GM12878 (cell line): ENCODE results near the gene ELMO3. TPM values are rescaled to one million over a fixed set of nuclear protein-coding genes. Genes with fewer than 3 reads are reported as not detected.

ENCODE experiments used
- ASH2L ChIP-seq: fragments of 300-600, 200-600 bp; sonication (generic); IDR thresholded peaks from 2 replicates; pipeline ENCODE4 v1.6.1; 2017; ENCODE audit warnings: low read depth, mild to moderate bottlenecking, borderline replicate concordance
- ATF7 ChIP-seq: fragments of 450-650 bp; IDR thresholded peaks from 2 replicates; pipeline ENCODE4 v1.6.1; 2016; ENCODE audit warnings: low read depth, mild to moderate bottlenecking
- DPF2 ChIP-seq: fragments of 450-650 bp; IDR thresholded peaks from 2 replicates; pipeline ENCODE4 v1.6.1; 2017; ENCODE audit warnings: mild to moderate bottlenecking
- E2F4 ChIP-seq: IDR thresholded peaks from 2 replicates; pipeline ENCODE4 v1.6.1; 2012; ENCODE audit warnings: low read depth, low read length, improper control_type of control experiment
- IRF5 ChIP-seq: fragments of 450-650 bp; IDR thresholded peaks from 2 replicates; pipeline ENCODE4 v1.6.1; 2017; ENCODE audit warnings: borderline replicate concordance
- KDM1A ChIP-seq: fragments of 200-600 bp; sonication (generic); IDR thresholded peaks from 2 replicates; pipeline ENCODE4 v1.6.1; 2016; ENCODE audit warnings: borderline replicate concordance
- MAX ChIP-seq: IDR thresholded peaks from 2 replicates; pipeline ENCODE4 v1.6.1; 2012; ENCODE audit warnings: low read depth, low read length, improper control_type of control experiment
- MYB ChIP-seq: fragments of 150-350 bp; IDR thresholded peaks from 2 replicates; pipeline ENCODE4 v1.6.1; 2014; ENCODE audit warnings: mild to moderate bottlenecking, low read depth, low read length, borderline replicate concordance
- NR2C2 ChIP-seq: IDR thresholded peaks from 2 replicates; pipeline ENCODE4 v1.6.1; 2011; ENCODE audit warnings: borderline replicate concordance, low read depth; ENCODE audit not compliant: control insufficient read depth, insufficient read length
- NR2F1 ChIP-seq: fragments of 450-650 bp; conservative IDR thresholded peaks from 2 replicates; pipeline ENCODE4 v1.6.1; 2017; ENCODE audit warnings: mild to moderate bottlenecking
- PAX8 ChIP-seq: fragments of 450-650 bp; IDR thresholded peaks from 2 replicates; pipeline ENCODE4 v1.6.1; 2017; ENCODE audit warnings: mild to moderate bottlenecking, moderate library complexity
- PBX3 ChIP-seq: IDR thresholded peaks from 2 replicates; pipeline ENCODE4 v1.6.1; 2011; ENCODE audit warnings: mild to moderate bottlenecking, low read depth, low read length, moderate library complexity; ENCODE audit not compliant: insufficient replicate concordance
- POLR2A ChIP-seq: IDR thresholded peaks from 2 replicates; pipeline ENCODE4 v1.6.1; 2011; ENCODE audit warnings: low read depth, mild to moderate bottlenecking, low read length
- RELA ChIP-seq: fragments of 450-650 bp; IDR thresholded peaks from 2 replicates; pipeline ENCODE4 v1.8.0; 2014; ENCODE audit warnings: borderline replicate concordance; ENCODE audit not compliant: partially characterized antibody
- SIX5 ChIP-seq: IDR thresholded peaks from 2 replicates; pipeline ENCODE4 v1.6.1; 2011; ENCODE audit warnings: mild to moderate bottlenecking, low read depth, low read length, moderate library complexity; ENCODE audit not compliant: severe bottlenecking
- SMC3 ChIP-seq: IDR thresholded peaks from 2 replicates; pipeline ENCODE4 v1.6.1; 2011; ENCODE audit warnings: low read length, improper control_type of control experiment, borderline replicate concordance
- SP1 ChIP-seq: IDR thresholded peaks from one replicate; pipeline ENCODE4 v1.6.1; 2011; ENCODE audit warnings: low read depth, low read length
- SUZ12 ChIP-seq: fragments of 200-600 bp; sonication (generic); IDR thresholded peaks from one replicate; pipeline ENCODE4 v1.6.1; 2018; ENCODE audit warnings: antibody characterized with exemption, mild to moderate bottlenecking; ENCODE audit not compliant: unreplicated experiment
- ZBED1 ChIP-seq: IDR thresholded peaks from 2 replicates; pipeline ENCODE4 v1.6.1; 2016; ENCODE audit warnings: borderline replicate concordance
- ZNF217 ChIP-seq: fragments of 450-650 bp; IDR thresholded peaks from 2 replicates; pipeline ENCODE4 v1.6.1; 2017; ENCODE audit warnings: antibody characterized with exemption, mild to moderate bottlenecking
- polyA plus RNA-seq, 11 experiments: library from polyadenylated mRNA; depleted of rRNA in 4 of 11; unstranded in 6 of 11; stranded (reverse) in 5 of 11; fragments of >200 nt; fragmentation: Nextera tagmentation in 4 of 11; fragmentation: Illumina TruSeq in 1 of 11; extraction: Ambion mirVana in 4 of 11; extraction: Trizol in 1 of 11; gene quantifications; 1 replicate in 1 of 11; 2 replicates in 10 of 11; pipeline versions ENCODE4 v1.2.1 to v1.2.3, GENCODE V29; 2011 to 2016; ENCODE audit warnings: inconsistent platforms in 2 of 11, missing spikeins in 2 of 11, low read depth in 1 of 11
- total RNA-seq, 4 experiments: library from RNA; depleted of rRNA in 3 of 4; stranded (reverse); fragments of >200 nt in 3 of 4; fragmentation: Illumina TruSeq in 1 of 4; extraction: Trizol in 1 of 4; gene quantifications; 2 replicates each; pipeline versions ENCODE4 v1.2.1 to v1.2.3, GENCODE V29; 2013 to 2021
- TF ChIP-seq, protein P1 (sequence below): fragments of 450-650 bp; conservative IDR thresholded peaks from 2 replicates; pipeline ENCODE4 v1.6.1; 2017; ENCODE audit warnings: mild to moderate bottlenecking, moderate library complexity
- TF ChIP-seq, protein P2 (sequence below), 3 experiments: IDR thresholded peaks in 2 of 3; conservative IDR thresholded peaks in 1 of 3; 2 replicates each; pipeline ENCODE4 v1.5.1; 2011; ENCODE audit warnings: low read depth in 3 of 3, low read length in 3 of 3, mild to moderate bottlenecking in 3 of 3, control low read depth in 2 of 3, moderate library complexity in 2 of 3, inconsistent platforms in 1 of 3, mixed read lengths in 1 of 3; ENCODE audit not compliant: control insufficient read depth in 2 of 3, insufficient read depth in 1 of 3; ENCODE audit errors: extremely low read depth in 1 of 3

The ELMO3 gene
- total and polyA plus RNA-seq, 10 of the 15 experiments (the other 5 are each of a cell fraction or from before 2014, with no cell fraction given): 0.05 to 4.7 (median 0.96) TPM; not detected in 1

DNA sequence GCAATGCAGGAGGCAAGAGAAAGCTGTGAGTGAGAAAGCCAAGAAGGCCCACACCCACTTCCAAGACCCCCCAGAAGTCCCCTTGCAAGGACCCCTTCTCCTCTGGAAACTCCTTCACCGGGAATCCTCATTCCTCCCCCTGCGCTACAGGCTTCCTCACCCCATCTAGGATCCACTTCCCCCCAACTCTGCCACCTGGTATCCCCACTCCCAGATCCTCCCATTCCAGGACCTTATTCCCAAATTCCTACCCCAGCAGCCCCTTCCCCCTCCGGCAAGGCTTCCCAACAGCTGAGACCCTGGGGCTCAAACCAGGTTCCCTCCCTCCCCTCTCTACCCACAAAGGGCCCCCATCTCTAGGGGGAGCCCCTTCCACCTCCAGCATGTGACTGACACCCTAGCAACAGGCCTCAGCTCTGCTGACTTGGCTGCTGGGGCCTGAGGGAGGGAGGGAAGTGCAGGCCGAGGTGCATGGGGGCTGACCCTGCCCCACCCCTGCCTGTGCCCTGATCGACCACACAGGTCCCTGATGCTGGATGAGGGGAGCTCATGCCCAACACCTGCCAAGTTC, 32.2 kb upstream of the ELMO3 start (continued):
- TF ChIP-seq, protein P1, sequence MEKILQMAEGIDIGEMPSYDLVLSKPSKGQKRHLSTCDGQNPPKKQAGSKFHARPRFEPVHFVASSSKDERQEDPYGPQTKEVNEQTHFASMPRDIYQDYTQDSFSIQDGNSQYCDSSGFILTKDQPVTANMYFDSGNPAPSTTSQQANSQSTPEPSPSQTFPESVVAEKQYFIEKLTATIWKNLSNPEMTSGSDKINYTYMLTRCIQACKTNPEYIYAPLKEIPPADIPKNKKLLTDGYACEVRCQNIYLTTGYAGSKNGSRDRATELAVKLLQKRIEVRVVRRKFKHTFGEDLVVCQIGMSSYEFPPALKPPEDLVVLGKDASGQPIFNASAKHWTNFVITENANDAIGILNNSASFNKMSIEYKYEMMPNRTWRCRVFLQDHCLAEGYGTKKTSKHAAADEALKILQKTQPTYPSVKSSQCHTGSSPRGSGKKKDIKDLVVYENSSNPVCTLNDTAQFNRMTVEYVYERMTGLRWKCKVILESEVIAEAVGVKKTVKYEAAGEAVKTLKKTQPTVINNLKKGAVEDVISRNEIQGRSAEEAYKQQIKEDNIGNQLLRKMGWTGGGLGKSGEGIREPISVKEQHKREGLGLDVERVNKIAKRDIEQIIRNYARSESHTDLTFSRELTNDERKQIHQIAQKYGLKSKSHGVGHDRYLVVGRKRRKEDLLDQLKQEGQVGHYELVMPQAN: no peak
- TF ChIP-seq IRF5 (no peak), ZNF217 (no peak), PBX3 (peak; percentile 69), NR2C2 (no peak), MYB (no peak), SMC3 (no peak), PAX8 (no peak), SIX5 (no peak), KDM1A (no peak), RELA (no peak), SUZ12 (no peak), ATF7 (no peak), DPF2 (0 out of 2 replicates have a peak, but pooled peaks have one; percentile 8), ASH2L (no peak), NR2F1 (peak; percentile 24; the same call in 1 of the 2 replicates), POLR2A (no peak), E2F4 (no peak), ZBED1 (no peak), SP1 (no peak), MAX (peak; percentile 72; the same call in 1 of the 2 replicates)
- TF ChIP-seq, protein P2, sequence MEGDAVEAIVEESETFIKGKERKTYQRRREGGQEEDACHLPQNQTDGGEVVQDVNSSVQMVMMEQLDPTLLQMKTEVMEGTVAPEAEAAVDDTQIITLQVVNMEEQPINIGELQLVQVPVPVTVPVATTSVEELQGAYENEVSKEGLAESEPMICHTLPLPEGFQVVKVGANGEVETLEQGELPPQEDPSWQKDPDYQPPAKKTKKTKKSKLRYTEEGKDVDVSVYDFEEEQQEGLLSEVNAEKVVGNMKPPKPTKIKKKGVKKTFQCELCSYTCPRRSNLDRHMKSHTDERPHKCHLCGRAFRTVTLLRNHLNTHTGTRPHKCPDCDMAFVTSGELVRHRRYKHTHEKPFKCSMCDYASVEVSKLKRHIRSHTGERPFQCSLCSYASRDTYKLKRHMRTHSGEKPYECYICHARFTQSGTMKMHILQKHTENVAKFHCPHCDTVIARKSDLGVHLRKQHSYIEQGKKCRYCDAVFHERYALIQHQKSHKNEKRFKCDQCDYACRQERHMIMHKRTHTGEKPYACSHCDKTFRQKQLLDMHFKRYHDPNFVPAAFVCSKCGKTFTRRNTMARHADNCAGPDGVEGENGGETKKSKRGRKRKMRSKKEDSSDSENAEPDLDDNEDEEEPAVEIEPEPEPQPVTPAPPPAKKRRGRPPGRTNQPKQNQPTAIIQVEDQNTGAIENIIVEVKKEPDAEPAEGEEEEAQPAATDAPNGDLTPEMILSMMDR (IDR thresholded peaks at IDR 0.05 in 2 of 3, conservative IDR thresholded peaks at IDR 0.05 in 1 of 3; ENCODE audit: control insufficient read depth in 2 of 3, extremely low read depth in 1 of 3, insufficient read depth in 1 of 3, low read depth in 3 of 3, low read length in 3 of 3): 0 out of 6 replicates have a peak, but pooled peaks of 1 of the 3 experiments have one; percentile 1
